Smooth muscle cell (in vitro differentiated cells): ENCODE results near the gene RACGAP1. TPM values are rescaled to one million over a fixed set of nuclear protein-coding genes. Genes with fewer than 3 reads are reported as not detected.

Source experiments
- DNase-seq: peaks from one replicate; lab custom pipeline; 2025; ENCODE audit not compliant: unreplicated experiment; lab: John Stamatoyannopoulos, UW
- H2AFZ ChIP-seq: fragments of 200-600 bp; sonication (generic); 2 replicates; pipeline ENCODE4 v1.6.0; 2016; ENCODE audit warnings: antibody characterized with exemption, low read depth, mild to moderate bottlenecking
- H3F3A ChIP-seq: fragments of 200-600 bp; sonication (generic); 2 replicates; pipeline ENCODE4 v1.6.0; 2017; ENCODE audit warnings: antibody characterized with exemption, low read depth
- H3K27ac ChIP-seq: fragments of 200-600 bp; sonication (generic); 2 replicates; pipeline ENCODE4 v1.5.1; 2016; ENCODE audit warnings: low read depth, mild to moderate bottlenecking
- H3K27me3 ChIP-seq: fragments of 200-600 bp; sonication (generic); 2 replicates; pipeline ENCODE4 v1.6.1; 2016; ENCODE audit warnings: low read depth, mild to moderate bottlenecking
- H3K36me3 ChIP-seq: fragments of 200-600 bp; sonication (generic); 2 replicates; pipeline ENCODE4 v1.5.1; 2016; ENCODE audit warnings: low read depth
- H3K4me1 ChIP-seq: fragments of 200-600 bp; sonication (generic); 2 replicates; pipeline ENCODE4 v1.5.1; 2016; ENCODE audit warnings: low read depth
- H3K4me2 ChIP-seq: fragments of 200-600 bp; sonication (generic); 2 replicates; pipeline ENCODE4 v1.6.0; 2016; ENCODE audit warnings: mild to moderate bottlenecking
- H3K4me3 ChIP-seq: fragments of 200-600 bp; sonication (generic); 2 replicates; pipeline ENCODE4 v1.5.1; 2016; ENCODE audit warnings: mild to moderate bottlenecking
- H3K79me2 ChIP-seq: fragments of 200-600 bp; sonication (generic); 2 replicates; pipeline ENCODE4 v1.6.0; 2016; ENCODE audit warnings: low read depth, mild to moderate bottlenecking
- H3K9ac ChIP-seq: fragments of 200-600 bp; sonication (generic); 2 replicates; pipeline ENCODE4 v1.6.0; 2016; ENCODE audit warnings: low read depth
- H3K9me3 ChIP-seq: fragments of 200-600 bp; sonication (generic); replicated peaks from 2 replicates; pipeline ENCODE4 v1.5.1; 2016; ENCODE audit warnings: low read depth
- H4K20me1 ChIP-seq: fragments of 200-600 bp; sonication (generic); 2 replicates; pipeline ENCODE4 v1.6.0; 2016; ENCODE audit warnings: low read depth
- WGBS: methylation state at CpG from one replicate; pipeline ENCODE4 v1.1.7; 2016; ENCODE audit warnings: low lambda C conversion rate; 5-methylcytosine and 5-hydroxymethylcytosine counted together
- polyA plus RNA-seq: library from polyadenylated mRNA; unstranded; fragments of >200 nt; fragmentation: Nextera tagmentation; extraction: Ambion mirVana; gene quantifications from 2 replicates; pipeline ENCODE4 v1.2.1, GENCODE V29; 2016
- total RNA-seq: library from RNA; depleted of rRNA; stranded (reverse); fragments of >200 nt; gene quantifications from 2 replicates; pipeline ENCODE4 v1.2.3, GENCODE V29; 2014
- TF ChIP-seq, protein P1 (sequence below): fragments of 200-600 bp; sonication (generic); IDR thresholded peaks from 2 replicates; pipeline ENCODE4 v1.5.1; 2017; ENCODE audit warnings: borderline replicate concordance, mild to moderate bottlenecking, antibody characterized with exemption; ENCODE audit not compliant: insufficient read depth, poor library complexity, severe bottlenecking

The RACGAP1 gene
- total and polyA plus RNA-seq, 2 experiments from 2014 or later = 13.7 to 52.3 TPM

DNA sequence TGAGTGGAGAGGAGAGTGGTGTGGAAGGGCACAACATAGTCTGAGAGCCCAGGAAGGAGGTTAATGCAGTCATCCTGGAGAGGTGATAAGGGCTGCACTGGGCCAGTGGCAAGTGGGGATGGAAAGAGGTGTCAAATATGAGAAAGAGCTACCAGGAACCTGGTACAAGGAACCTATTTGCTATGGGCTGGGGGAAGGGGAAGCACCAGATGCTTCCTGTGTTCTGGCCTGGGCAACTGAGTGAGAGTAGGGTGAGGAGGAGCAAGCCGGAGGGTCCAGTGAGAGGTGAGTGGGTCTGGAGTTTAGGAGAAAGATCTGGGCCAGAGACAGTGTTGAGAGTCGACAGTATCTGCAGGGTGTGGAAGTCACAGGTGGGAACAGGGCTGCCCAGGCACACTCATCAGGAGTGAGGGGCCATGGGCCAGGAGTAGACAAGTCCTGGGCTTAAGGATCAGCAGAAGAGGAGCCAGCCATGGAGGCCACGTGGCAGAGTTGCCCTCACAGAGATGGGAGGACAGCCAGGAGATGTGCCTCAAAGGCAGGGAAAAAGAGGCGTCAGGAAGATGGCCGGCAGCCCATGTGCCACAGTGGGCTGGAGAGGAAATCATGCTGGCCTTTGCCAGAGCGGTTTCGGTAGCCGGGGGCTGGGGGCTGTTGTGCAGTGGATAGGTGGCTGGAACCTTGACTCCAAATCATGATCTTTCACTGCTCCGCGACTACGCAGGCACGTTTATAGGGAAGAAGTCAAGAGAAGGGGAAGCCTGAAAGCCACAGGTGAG lies 55.5 kb downstream of the RACGAP1 start:
- H3K36me3 ChIP-seq = no peaks in the 10 kb centered on the region
- no peak overlapping the region for H3K27ac ChIP-seq
- no peak for DNase-seq
- no peaks in the 10 kb centered on the region for H3K9me3 ChIP-seq
- no peak overlapping the region for H3K4me3 ChIP-seq
- H3K9ac ChIP-seq = no peak overlapping the region
- H3K4me1 ChIP-seq = no peaks in the 10 kb centered on the region
- no peak overlapping the region for H2AFZ ChIP-seq
- no peak overlapping the region for H3K4me2 ChIP-seq
- H4K20me1 ChIP-seq = no peaks in the 10 kb centered on the region
- H3K27me3 ChIP-seq = peaks cover 59% of the 10 kb centered on the region
- no peaks in the 10 kb centered on the region for H3K79me2 ChIP-seq
- TF ChIP-seq, protein P1, sequence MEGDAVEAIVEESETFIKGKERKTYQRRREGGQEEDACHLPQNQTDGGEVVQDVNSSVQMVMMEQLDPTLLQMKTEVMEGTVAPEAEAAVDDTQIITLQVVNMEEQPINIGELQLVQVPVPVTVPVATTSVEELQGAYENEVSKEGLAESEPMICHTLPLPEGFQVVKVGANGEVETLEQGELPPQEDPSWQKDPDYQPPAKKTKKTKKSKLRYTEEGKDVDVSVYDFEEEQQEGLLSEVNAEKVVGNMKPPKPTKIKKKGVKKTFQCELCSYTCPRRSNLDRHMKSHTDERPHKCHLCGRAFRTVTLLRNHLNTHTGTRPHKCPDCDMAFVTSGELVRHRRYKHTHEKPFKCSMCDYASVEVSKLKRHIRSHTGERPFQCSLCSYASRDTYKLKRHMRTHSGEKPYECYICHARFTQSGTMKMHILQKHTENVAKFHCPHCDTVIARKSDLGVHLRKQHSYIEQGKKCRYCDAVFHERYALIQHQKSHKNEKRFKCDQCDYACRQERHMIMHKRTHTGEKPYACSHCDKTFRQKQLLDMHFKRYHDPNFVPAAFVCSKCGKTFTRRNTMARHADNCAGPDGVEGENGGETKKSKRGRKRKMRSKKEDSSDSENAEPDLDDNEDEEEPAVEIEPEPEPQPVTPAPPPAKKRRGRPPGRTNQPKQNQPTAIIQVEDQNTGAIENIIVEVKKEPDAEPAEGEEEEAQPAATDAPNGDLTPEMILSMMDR = no peak
- 93% methylated on average over 12 of the region's 12 CpGs for WGBS
- no peaks in the 10 kb centered on the region for H3F3A ChIP-seq

DNA sequence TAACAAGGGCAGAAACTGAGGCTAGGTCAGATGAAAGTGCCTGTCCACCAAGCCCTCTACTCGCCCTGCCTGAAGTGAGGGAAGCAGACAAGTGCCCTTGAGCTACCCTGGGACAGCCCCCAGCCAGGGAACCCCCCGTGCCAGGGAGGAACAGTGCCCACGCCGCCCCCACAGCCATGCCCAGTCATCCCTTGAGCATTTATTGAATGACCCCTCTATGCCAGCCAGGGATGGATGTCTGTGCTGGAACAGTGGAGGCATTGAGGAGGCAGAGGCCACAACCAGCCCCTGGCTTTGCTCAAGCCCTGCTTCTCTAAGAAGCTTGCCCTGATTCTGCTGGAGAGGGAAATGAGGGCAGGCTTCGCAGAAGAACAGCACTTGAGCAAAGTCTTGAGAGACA lies 56.3 kb downstream of the RACGAP1 start:
- no peak overlapping the region for H2AFZ ChIP-seq
- H3K27me3 ChIP-seq = peaks cover 67% of the 10 kb centered on the region

DNA sequence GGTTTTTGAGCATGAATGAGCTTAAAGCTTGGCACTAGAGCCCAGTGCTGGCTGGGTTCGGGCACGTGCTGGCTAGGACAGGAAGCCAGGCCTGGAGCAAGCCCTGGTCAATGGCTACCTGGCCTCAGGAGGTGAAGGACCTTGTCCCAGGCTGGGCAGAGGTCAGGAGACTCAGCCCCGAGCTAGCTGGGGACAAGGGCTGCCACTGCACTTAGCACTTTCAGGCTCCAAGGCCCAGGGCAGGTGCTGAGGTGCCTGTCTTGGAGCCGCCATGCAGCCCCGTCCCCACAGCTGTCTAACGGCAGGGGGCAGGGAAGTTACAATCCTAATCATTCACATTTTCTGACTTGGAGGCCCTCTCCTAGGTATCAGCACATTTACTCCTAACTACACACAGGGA lies 56.8 kb downstream of the RACGAP1 start:
- peaks cover 72% of the 10 kb centered on the region for H3K27me3 ChIP-seq

More for the DNA sequence above, 56.3 kb downstream of the RACGAP1 start:
- H3K27ac ChIP-seq = no peak overlapping the region
- no peak overlapping the region for H3K4me2 ChIP-seq
- no peaks in the 10 kb centered on the region for H3K36me3 ChIP-seq
- DNase-seq = no peak
- no peak overlapping the region for H3K9ac ChIP-seq
- H3K4me3 ChIP-seq = no peak overlapping the region
- H3K4me1 ChIP-seq = no peaks in the 10 kb centered on the region
- no peaks in the 10 kb centered on the region for H3F3A ChIP-seq
- H3K9me3 ChIP-seq = no peaks in the 10 kb centered on the region
- no peaks in the 10 kb centered on the region for H3K79me2 ChIP-seq
- H4K20me1 ChIP-seq = no peaks in the 10 kb centered on the region
- 87% methylated on average over 5 of the region's 5 CpGs for WGBS
- TF ChIP-seq, protein P1 = no peak

More for the DNA sequence above, 56.8 kb downstream of the RACGAP1 start:
- Histone ChIP-seq H3K9ac (no peak overlapping the region), H2AFZ (no peak overlapping the region), H3K9me3 (no peaks in the 10 kb centered on the region), H4K20me1 (no peaks in the 10 kb centered on the region), H3K4me2 (no peak overlapping the region), H3K79me2 (no peaks in the 10 kb centered on the region), H3K27ac (no peak overlapping the region), H3F3A (no peaks in the 10 kb centered on the region), H3K4me3 (no peak overlapping the region), H3K4me1 (no peaks in the 10 kb centered on the region), H3K36me3 (no peaks in the 10 kb centered on the region)
- 98% methylated on average over 6 of the region's 6 CpGs for WGBS
- DNase-seq = no peak
- TF ChIP-seq, protein P1 = no peak
